SU-DHL-6 (cell line): ENCODE data around the gene ZNF322.
"Not testable (repeated sequence)": the region's sequence is repeated elsewhere in the genome, so short reads cannot be mapped to it uniquely, and the experiment has no call there.

Experiments
- CTCF ChIP-seq: fragments of 200-600 bp; sonication (generic); IDR thresholded peaks from one replicate; pipeline ENCODE4 v1.5.1; 2017; ENCODE audit warnings: antibody characterized with exemption, mild to moderate bottlenecking, low read length, moderate library complexity; ENCODE audit not compliant: insufficient read depth, poor library complexity, severe bottlenecking
- EZH2phosphoT487 ChIP-seq: fragments of 200-600 bp; sonication (generic), shearing (Covaris generic); conservative IDR thresholded peaks from 2 replicates; pipeline ENCODE4 v1.6.1; 2018; ENCODE audit warnings: mild to moderate bottlenecking, antibody characterized with exemption, low read length, moderate library complexity, mixed read lengths

GRCh38 chr6:26670003-26670402, 10.5 kb upstream of the ZNF322 start:
- not testable (repeated sequence) for TF ChIP-seq CTCF, EZH2phosphoT487
